Measurements from ENCODE around the gene DNTTIP2.

DNA sequence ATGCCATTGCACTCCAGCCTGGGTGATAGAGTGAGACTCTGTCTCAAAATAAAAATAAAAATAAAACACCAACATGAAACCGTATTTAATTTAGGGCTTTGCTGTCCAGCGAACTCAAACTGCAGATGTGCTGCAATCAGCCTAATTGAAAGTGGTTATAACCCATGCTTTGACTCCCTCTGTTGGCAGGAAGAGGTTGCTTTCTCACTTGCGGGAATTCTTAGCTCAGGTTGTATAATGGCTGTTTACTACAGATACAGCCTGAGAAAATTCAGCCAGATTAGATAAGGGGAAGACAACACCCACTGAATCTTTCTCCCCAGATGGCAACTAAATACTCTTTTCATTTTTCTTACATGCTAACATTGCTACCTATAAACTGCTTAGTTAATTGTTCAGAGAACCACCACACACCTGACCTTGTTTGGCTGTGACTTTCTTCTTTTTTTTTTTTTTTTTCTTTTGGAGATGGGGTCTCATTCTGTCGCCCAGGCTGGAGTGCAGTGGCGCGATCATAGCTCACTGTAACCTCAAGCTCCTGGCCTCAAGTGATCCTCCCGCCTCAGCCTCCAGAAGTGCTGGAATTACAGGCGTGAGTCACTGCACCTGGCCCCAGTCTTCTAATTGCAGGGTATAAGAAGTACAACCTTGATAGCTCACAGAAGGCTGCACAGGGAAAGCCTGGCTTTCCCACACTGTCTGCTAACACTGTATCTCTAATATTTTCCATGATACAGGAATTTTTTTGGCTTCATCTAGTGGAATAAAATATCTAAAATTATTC, 34.6 kb downstream of the DNTTIP2 start:
- no peak for TF ChIP-seq BHLHE40 (IDR thresholded peaks at IDR 0.05; ENCODE audit: borderline replicate concordance)
- TF ChIP-seq FOXM1 (IDR thresholded peaks at IDR 0.05; ENCODE audit: borderline replicate concordance), result no peak
- peak; percentile 60; the same call in 1 of the 2 replicates for TF ChIP-seq FOXK2 (IDR thresholded peaks at IDR 0.05)
- TF ChIP-seq SUZ12 (IDR thresholded peaks at IDR 0.05), result no peak
- no peak for TF ChIP-seq ELF4 (IDR thresholded peaks at IDR 0.05)
- no peak for TF ChIP-seq SP1 (IDR thresholded peaks at IDR 0.05)
- TF ChIP-seq NFRKB (IDR thresholded peaks at IDR 0.05), result no peak
- TF ChIP-seq HDGF (IDR thresholded peaks at IDR 0.05; ENCODE audit: borderline replicate concordance), result no peak
- TF ChIP-seq, protein P1, sequence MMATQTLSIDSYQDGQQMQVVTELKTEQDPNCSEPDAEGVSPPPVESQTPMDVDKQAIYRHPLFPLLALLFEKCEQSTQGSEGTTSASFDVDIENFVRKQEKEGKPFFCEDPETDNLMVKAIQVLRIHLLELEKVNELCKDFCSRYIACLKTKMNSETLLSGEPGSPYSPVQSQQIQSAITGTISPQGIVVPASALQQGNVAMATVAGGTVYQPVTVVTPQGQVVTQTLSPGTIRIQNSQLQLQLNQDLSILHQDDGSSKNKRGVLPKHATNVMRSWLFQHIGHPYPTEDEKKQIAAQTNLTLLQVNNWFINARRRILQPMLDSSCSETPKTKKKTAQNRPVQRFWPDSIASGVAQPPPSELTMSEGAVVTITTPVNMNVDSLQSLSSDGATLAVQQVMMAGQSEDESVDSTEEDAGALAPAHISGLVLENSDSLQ (IDR thresholded peaks at IDR 0.05), result no peak
